GM23338 (cell line): ENCODE data around the gene TP53I13. TPM values are rescaled to one million over a fixed set of nuclear protein-coding genes. Genes with fewer than 3 reads are reported as not detected.

Experiments used
- ATAC-seq: fragments of 200-7000 bp; cut with Tn5 transposase; 3 replicates; pipeline ENCODE4 v1.9.1; 2020
- DNase-seq: peaks from one replicate; pipeline ENCODE4 v3.0.0-alpha.2; 2015; ENCODE audit warnings: low spot score
- H2AFZ ChIP-seq: fragments of 200-600 bp; sonication (generic); 2 replicates; pipeline ENCODE4 v1.8.0; 2016; ENCODE audit warnings: antibody characterized with exemption, mild to moderate bottlenecking, moderate library complexity
- H3F3A ChIP-seq: fragments of 200-600 bp; sonication (generic); replicated peaks from 2 replicates; pipeline ENCODE4 v1.8.0; 2017; ENCODE audit warnings: antibody characterized with exemption, mixed run types, low read depth
- H3K27ac ChIP-seq: fragments of 200-600 bp; sonication (generic); 2 replicates; pipeline ENCODE4 v1.6.1; 2016; ENCODE audit warnings: low read depth
- H3K27me3 ChIP-seq: fragments of 200-600 bp; sonication (generic); 2 replicates; pipeline ENCODE4 v1.8.0; 2016; ENCODE audit warnings: mild to moderate bottlenecking, mixed run types, moderate library complexity; ENCODE audit not compliant: insufficient read depth
- H3K36me3 ChIP-seq: fragments of 200-600 bp; sonication (generic); 2 replicates; pipeline ENCODE4 v1.8.0; 2016; ENCODE audit warnings: mild to moderate bottlenecking; ENCODE audit not compliant: insufficient read depth
- H3K4me1 ChIP-seq: fragments of 200-600 bp; sonication (generic); 2 replicates; pipeline ENCODE4 v1.8.0; 2016; ENCODE audit warnings: mild to moderate bottlenecking, moderate library complexity; ENCODE audit not compliant: insufficient read depth
- H3K4me2 ChIP-seq: fragments of 200-600 bp; sonication (generic); 2 replicates; pipeline ENCODE4 v1.7.1; 2017; ENCODE audit warnings: mixed run types
- H3K4me3 ChIP-seq: fragments of 200-600 bp; sonication (generic); 2 replicates; pipeline ENCODE4 v1.6.1; 2016; ENCODE audit warnings: mixed run types
- H3K79me2 ChIP-seq: fragments of 200-600 bp; sonication (generic); replicated peaks from 2 replicates; pipeline ENCODE4 v1.8.0; 2017; ENCODE audit warnings: mild to moderate bottlenecking; ENCODE audit not compliant: insufficient read depth
- H3K9me2 ChIP-seq: fragments of 200-600 bp; sonication (generic); 2 replicates; pipeline ENCODE4 v1.8.0; 2017; ENCODE audit not compliant: insufficient read depth
- H4K20me1 ChIP-seq: fragments of 200-600 bp; sonication (generic); replicated peaks from 2 replicates; pipeline ENCODE4 v1.8.0; 2017; ENCODE audit warnings: mild to moderate bottlenecking; ENCODE audit not compliant: insufficient read depth
- H3K27ac Mint-ChIP-seq: 2 replicates; pipeline ENCODE4 v1.8.0; 2020; ENCODE audit warnings: inconsistent platforms, mild to moderate bottlenecking, moderate library complexity, mixed read lengths
- H3K27me3 Mint-ChIP-seq: 3 replicates; pipeline ENCODE4 v1.8.0; 2022; ENCODE audit warnings: low read depth, mild to moderate bottlenecking, moderate library complexity, mixed read lengths, inconsistent platforms; ENCODE audit not compliant: insufficient read depth, poor library complexity
- H3K36me3 Mint-ChIP-seq: 3 replicates; pipeline ENCODE4 v1.8.0; 2021; ENCODE audit warnings: low read depth, mild to moderate bottlenecking, inconsistent platforms, moderate library complexity, mixed read lengths
- H3K4me1 Mint-ChIP-seq: 3 replicates; pipeline ENCODE4 v1.8.0; 2020; ENCODE audit warnings: mild to moderate bottlenecking, inconsistent platforms, mixed read lengths
- H3K4me3 Mint-ChIP-seq: 3 replicates; pipeline ENCODE4 v1.8.0; 2021; ENCODE audit warnings: moderate library complexity, mild to moderate bottlenecking, inconsistent platforms, mixed read lengths
- H3K9me3 Mint-ChIP-seq: 3 replicates; pipeline ENCODE4 v1.8.0; 2020; ENCODE audit warnings: moderate library complexity, mild to moderate bottlenecking, inconsistent platforms, mixed read lengths
- CREB1 ChIP-seq: fragments of 250-450 bp; sonication (Bioruptor Pico); IDR thresholded peaks from 2 replicates; pipeline ENCODE4 v1.5.0; 2020; ENCODE audit warnings: low read depth, mild to moderate bottlenecking, moderate library complexity
- EZH2 ChIP-seq: fragments of 200-600 bp; sonication (generic); IDR thresholded peaks from one replicate; pipeline ENCODE4 v1.8.0; 2017; ENCODE audit warnings: antibody characterized with exemption, mild to moderate bottlenecking, low read depth; ENCODE audit not compliant: unreplicated experiment
- EZH2phosphoT487 ChIP-seq: fragments of 200-600 bp; sonication (generic); IDR thresholded peaks from one replicate; pipeline ENCODE4 v1.8.1; 2018; ENCODE audit warnings: antibody characterized with exemption; ENCODE audit not compliant: unreplicated experiment
- JUNB ChIP-seq: IDR thresholded peaks from one replicate; pipeline ENCODE4 v1.6.1; 2016; ENCODE audit warnings: antibody characterized with exemption; ENCODE audit not compliant: unreplicated experiment
- NANOG ChIP-seq: IDR thresholded peaks from 2 replicates; pipeline ENCODE4 v1.6.1; 2016; ENCODE audit warnings: antibody characterized with exemption, borderline replicate concordance
- POLR2AphosphoS5 ChIP-seq: IDR thresholded peaks from 2 replicates; pipeline ENCODE4 v1.6.1; 2016; ENCODE audit warnings: antibody characterized with exemption, low read depth
- STAT1 ChIP-seq: IDR thresholded peaks from one replicate; pipeline ENCODE4 v1.6.1; 2016; ENCODE audit warnings: antibody characterized with exemption; ENCODE audit not compliant: unreplicated experiment
- ZNF114 ChIP-seq: fragments of 250-450 bp; sonication (Bioruptor Pico); IDR thresholded peaks from 2 replicates; pipeline ENCODE4 v1.5.0; 2020; ENCODE audit warnings: mild to moderate bottlenecking, moderate library complexity
- ZNF331 ChIP-seq: fragments of 250-450 bp; sonication (Bioruptor Pico); IDR thresholded peaks from 2 replicates; pipeline ENCODE4 v1.5.0; 2020; ENCODE audit warnings: low read depth, mild to moderate bottlenecking, moderate library complexity
- polyA plus RNA-seq: library from polyadenylated mRNA; unstranded; fragments of >200 nt; fragmentation: Nextera tagmentation; extraction: Ambion mirVana; gene quantifications from 2 replicates; pipeline ENCODE4 v1.2.1, GENCODE V29; 2016
- total RNA-seq: library from RNA; depleted of rRNA; stranded (reverse); fragments of >200 nt; shearing (Covaris generic); gene quantifications from 2 replicates; pipeline ENCODE4 v1.2.3, GENCODE V29; 2014
- TF ChIP-seq, protein P1 (sequence below): IDR thresholded peaks from 2 replicates; pipeline ENCODE4 v1.6.1; 2016; ENCODE audit warnings: antibody characterized with exemption
- TF ChIP-seq, protein P2 (sequence below): IDR thresholded peaks from one replicate; pipeline ENCODE4 v1.6.1; 2018; ENCODE audit warnings: antibody characterized with exemption; ENCODE audit not compliant: unreplicated experiment
- TF ChIP-seq, protein P3 (sequence below), 2 experiments: fragments of 200-600 bp in 1 of 2; sonication (generic) in 1 of 2; conservative IDR thresholded peaks; 2 replicates each; pipeline versions ENCODE4 v1.5.1 to v1.6.1; 2016 to 2017; ENCODE audit warnings: antibody characterized with exemption in 2 of 2, low read depth in 2 of 2, mild to moderate bottlenecking in 2 of 2, moderate library complexity in 1 of 2
- TF ChIP-seq, protein P4 (sequence below): fragments of 250-450 bp; sonication (Bioruptor Pico); IDR thresholded peaks from 2 replicates; pipeline ENCODE4 v1.5.0; 2020; ENCODE audit warnings: mild to moderate bottlenecking, moderate library complexity

TP53I13 gene
- total and polyA plus RNA-seq, 2 experiments from 2014 or later = 21.0 to 38.9 TPM

GRCh38 chr17:29612094-29612403, 43.5 kb downstream of the TP53I13 start:
- Histone ChIP-seq H3K36me3 (no peaks in the 10 kb centered on the region; the same call in 1 of the 2 replicates), H3K27me3 (peaks cover 40% of the 10 kb centered on the region), H3K79me2 (peaks cover 2% of the 10 kb centered on the region; the same call in 1 of the 2 replicates), H3K27ac (no peak overlapping the region), H3K9me2 (no peaks in the 10 kb centered on the region), H3F3A (0 out of 2 replicates have a peak, but pooled peaks cover 4% of the 10 kb centered on the region), H3K4me3 (no peak overlapping the region), H3K4me1 (peaks cover 24% of the 10 kb centered on the region), H4K20me1 (peaks cover 7% of the 10 kb centered on the region; the same call in 1 of the 2 replicates), H2AFZ (no peak overlapping the region), H3K4me2 (no peak overlapping the region)
- Mint-ChIP-seq H3K27me3 (peaks cover 38% of the 10 kb centered on the region), H3K36me3 (peaks cover 4% of the 10 kb centered on the region; the same call in 2 of the 3 replicates), H3K4me1 (peaks cover 26% of the 10 kb centered on the region), H3K9me3 (no peaks in the 10 kb centered on the region; the same call in 2 of the 3 replicates), H3K27ac (no peak overlapping the region), H3K4me3 (no peak overlapping the region)
- TF ChIP-seq CREB1 (CRISPR knock-in tag) (no peak), POLR2AphosphoS5 (no peak), EZH2 (no peak), STAT1 (no peak), JUNB (no peak), ZNF114 (CRISPR knock-in tag) (no peak), NANOG (no peak), EZH2phosphoT487 (no peak), ZNF331 (CRISPR knock-in tag) (no peak)
- TF ChIP-seq, protein P1, sequence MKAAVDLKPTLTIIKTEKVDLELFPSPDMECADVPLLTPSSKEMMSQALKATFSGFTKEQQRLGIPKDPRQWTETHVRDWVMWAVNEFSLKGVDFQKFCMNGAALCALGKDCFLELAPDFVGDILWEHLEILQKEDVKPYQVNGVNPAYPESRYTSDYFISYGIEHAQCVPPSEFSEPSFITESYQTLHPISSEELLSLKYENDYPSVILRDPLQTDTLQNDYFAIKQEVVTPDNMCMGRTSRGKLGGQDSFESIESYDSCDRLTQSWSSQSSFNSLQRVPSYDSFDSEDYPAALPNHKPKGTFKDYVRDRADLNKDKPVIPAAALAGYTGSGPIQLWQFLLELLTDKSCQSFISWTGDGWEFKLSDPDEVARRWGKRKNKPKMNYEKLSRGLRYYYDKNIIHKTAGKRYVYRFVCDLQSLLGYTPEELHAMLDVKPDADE = no peak
- TF ChIP-seq, protein P2, sequence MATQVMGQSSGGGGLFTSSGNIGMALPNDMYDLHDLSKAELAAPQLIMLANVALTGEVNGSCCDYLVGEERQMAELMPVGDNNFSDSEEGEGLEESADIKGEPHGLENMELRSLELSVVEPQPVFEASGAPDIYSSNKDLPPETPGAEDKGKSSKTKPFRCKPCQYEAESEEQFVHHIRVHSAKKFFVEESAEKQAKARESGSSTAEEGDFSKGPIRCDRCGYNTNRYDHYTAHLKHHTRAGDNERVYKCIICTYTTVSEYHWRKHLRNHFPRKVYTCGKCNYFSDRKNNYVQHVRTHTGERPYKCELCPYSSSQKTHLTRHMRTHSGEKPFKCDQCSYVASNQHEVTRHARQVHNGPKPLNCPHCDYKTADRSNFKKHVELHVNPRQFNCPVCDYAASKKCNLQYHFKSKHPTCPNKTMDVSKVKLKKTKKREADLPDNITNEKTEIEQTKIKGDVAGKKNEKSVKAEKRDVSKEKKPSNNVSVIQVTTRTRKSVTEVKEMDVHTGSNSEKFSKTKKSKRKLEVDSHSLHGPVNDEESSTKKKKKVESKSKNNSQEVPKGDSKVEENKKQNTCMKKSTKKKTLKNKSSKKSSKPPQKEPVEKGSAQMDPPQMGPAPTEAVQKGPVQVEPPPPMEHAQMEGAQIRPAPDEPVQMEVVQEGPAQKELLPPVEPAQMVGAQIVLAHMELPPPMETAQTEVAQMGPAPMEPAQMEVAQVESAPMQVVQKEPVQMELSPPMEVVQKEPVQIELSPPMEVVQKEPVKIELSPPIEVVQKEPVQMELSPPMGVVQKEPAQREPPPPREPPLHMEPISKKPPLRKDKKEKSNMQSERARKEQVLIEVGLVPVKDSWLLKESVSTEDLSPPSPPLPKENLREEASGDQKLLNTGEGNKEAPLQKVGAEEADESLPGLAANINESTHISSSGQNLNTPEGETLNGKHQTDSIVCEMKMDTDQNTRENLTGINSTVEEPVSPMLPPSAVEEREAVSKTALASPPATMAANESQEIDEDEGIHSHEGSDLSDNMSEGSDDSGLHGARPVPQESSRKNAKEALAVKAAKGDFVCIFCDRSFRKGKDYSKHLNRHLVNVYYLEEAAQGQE = no peak
- TF ChIP-seq, protein P3, sequence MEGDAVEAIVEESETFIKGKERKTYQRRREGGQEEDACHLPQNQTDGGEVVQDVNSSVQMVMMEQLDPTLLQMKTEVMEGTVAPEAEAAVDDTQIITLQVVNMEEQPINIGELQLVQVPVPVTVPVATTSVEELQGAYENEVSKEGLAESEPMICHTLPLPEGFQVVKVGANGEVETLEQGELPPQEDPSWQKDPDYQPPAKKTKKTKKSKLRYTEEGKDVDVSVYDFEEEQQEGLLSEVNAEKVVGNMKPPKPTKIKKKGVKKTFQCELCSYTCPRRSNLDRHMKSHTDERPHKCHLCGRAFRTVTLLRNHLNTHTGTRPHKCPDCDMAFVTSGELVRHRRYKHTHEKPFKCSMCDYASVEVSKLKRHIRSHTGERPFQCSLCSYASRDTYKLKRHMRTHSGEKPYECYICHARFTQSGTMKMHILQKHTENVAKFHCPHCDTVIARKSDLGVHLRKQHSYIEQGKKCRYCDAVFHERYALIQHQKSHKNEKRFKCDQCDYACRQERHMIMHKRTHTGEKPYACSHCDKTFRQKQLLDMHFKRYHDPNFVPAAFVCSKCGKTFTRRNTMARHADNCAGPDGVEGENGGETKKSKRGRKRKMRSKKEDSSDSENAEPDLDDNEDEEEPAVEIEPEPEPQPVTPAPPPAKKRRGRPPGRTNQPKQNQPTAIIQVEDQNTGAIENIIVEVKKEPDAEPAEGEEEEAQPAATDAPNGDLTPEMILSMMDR (conservative IDR thresholded peaks at IDR 0.05; ENCODE audit: low read depth in 2 of 2) = no peak
- TF ChIP-seq, protein P4, sequence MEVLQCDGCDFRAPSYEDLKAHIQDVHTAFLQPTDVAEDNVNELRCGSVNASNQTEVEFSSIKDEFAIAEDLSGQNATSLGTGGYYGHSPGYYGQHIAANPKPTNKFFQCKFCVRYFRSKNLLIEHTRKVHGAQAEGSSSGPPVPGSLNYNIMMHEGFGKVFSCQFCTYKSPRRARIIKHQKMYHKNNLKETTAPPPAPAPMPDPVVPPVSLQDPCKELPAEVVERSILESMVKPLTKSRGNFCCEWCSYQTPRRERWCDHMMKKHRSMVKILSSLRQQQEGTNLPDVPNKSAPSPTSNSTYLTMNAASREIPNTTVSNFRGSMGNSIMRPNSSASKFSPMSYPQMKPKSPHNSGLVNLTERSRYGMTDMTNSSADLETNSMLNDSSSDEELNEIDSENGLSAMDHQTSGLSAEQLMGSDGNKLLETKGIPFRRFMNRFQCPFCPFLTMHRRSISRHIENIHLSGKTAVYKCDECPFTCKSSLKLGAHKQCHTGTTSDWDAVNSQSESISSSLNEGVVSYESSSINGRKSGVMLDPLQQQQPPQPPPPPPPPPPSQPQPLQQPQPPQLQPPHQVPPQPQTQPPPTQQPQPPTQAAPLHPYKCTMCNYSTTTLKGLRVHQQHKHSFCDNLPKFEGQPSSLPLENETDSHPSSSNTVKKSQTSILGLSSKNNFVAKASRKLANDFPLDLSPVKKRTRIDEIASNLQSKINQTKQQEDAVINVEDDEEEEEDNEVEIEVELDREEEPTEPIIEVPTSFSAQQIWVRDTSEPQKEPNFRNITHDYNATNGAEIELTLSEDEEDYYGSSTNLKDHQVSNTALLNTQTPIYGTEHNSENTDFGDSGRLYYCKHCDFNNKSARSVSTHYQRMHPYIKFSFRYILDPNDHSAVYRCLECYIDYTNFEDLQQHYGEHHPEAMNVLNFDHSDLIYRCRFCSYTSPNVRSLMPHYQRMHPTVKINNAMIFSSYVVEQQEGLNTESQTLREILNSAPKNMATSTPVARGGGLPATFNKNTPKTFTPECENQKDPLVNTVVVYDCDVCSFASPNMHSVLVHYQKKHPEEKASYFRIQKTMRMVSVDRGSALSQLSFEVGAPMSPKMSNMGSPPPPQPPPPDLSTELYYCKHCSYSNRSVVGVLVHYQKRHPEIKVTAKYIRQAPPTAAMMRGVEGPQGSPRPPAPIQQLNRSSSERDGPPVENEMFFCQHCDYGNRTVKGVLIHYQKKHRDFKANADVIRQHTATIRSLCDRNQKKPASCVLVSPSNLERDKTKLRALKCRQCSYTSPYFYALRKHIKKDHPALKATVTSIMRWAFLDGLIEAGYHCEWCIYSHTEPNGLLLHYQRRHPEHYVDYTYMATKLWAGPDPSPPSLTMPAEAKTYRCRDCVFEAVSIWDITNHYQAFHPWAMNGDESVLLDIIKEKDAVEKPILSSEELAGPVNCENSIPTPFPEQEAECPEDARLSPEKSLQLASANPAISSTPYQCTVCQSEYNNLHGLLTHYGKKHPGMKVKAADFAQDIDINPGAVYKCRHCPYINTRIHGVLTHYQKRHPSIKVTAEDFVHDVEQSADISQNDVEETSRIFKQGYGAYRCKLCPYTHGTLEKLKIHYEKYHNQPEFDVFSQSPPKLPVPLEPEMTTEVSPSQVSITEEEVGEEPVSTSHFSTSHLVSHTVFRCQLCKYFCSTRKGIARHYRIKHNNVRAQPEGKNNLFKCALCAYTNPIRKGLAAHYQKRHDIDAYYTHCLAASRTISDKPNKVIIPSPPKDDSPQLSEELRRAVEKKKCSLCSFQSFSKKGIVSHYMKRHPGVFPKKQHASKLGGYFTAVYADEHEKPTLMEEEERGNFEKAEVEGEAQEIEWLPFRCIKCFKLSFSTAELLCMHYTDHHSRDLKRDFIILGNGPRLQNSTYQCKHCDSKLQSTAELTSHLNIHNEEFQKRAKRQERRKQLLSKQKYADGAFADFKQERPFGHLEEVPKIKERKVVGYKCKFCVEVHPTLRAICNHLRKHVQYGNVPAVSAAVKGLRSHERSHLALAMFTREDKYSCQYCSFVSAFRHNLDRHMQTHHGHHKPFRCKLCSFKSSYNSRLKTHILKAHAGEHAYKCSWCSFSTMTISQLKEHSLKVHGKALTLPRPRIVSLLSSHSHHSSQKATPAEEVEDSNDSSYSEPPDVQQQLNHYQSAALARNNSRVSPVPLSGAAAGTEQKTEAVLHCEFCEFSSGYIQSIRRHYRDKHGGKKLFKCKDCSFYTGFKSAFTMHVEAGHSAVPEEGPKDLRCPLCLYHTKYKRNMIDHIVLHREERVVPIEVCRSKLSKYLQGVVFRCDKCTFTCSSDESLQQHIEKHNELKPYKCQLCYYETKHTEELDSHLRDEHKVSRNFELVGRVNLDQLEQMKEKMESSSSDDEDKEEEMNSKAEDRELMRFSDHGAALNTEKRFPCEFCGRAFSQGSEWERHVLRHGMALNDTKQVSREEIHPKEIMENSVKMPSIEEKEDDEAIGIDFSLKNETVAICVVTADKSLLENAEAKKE (CRISPR knock-in tag) = no peak
- DNase-seq (no peak), ATAC-seq (no peak)
